ENCODE results near the gene SCGB1C1.
"Not testable (repeated sequence)": the region's sequence is repeated elsewhere in the genome, so short reads cannot be mapped to it uniquely, and the experiment has no call there.

Gene SCGB1C1

GRCh38 chr11:230431-230830 lies 37.6 kb downstream of the SCGB1C1 start:
- Histone ChIP-seq H3K36me3 (ENCODE audit: control insufficient read depth, insufficient read depth, low read length) (peaks cover 4% of the 10 kb centered on the region), H3K4me1 (ENCODE audit: control insufficient read depth, insufficient read depth, low read length, poor library complexity, severe bottlenecking) (peaks cover 3% of the 10 kb centered on the region), H3K27me3 (replicated peaks; ENCODE audit: control insufficient read depth, insufficient read depth, low read length, poor library complexity, severe bottlenecking) (no peaks in the 10 kb centered on the region), H3K27ac (ENCODE audit: insufficient read depth, low read length, poor library complexity, severe bottlenecking) (no peak overlapping the region), H3K4me3 (ENCODE audit: insufficient read depth, low read depth, low read length, poor library complexity, severe bottlenecking) (no peak overlapping the region), H3K9me3 (ENCODE audit: control insufficient read depth, low read length) (no peaks in the 10 kb centered on the region)
- DNase-seq = no peak

DNA sequence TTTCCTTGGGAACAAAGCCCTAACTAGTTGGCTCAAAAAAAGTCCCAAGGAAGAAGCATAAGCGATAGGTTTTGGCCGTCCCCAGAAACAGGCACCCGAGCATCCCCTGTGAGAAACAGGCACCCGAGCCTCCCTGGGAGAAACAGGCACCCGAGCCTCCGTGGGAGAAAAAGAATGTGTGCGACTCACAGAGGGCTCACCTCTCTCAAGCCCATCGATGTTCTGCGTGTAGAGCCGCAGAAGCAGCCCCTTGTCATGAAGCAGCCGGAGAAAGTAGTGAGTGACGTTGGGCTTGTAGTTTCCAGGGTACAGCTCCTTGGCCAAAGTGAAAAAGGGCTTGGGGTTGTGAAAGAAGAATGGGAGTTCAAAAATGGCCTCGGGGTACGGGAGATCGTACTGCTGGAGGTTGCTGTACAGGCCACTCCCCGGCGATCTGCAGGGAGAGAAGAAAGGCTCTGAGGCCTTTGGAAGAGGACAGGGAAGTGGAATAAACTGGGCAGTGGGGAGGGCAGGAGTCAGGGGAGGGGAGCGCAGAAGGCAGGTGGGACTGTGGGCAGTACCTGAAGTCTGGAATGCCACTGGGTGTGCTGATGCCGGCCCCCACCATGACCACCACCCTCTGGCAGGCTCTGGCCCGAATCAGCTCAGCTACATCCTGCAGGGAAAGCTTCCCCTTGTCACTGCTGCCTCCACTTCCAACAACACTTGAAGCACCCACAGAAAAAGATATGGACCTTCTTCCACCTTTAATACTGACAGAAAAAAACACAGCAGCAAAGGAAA lies 40.1 kb downstream of the SCGB1C1 start:
- H3K27me3 ChIP-seq (replicated peaks; ENCODE audit: control insufficient read depth, insufficient read depth, low read length, poor library complexity, severe bottlenecking) = no peaks in the 10 kb centered on the region
- H3K36me3 ChIP-seq (ENCODE audit: control insufficient read depth, insufficient read depth, low read length) = peaks cover 4% of the 10 kb centered on the region
- DNase-seq = no peak
- H3K4me3 ChIP-seq (ENCODE audit: insufficient read depth, low read depth, low read length, poor library complexity, severe bottlenecking) = no peak overlapping the region
- peaks cover 12% of the 10 kb centered on the region for H3K4me1 ChIP-seq (ENCODE audit: control insufficient read depth, insufficient read depth, low read length, poor library complexity, severe bottlenecking)
- no peaks in the 10 kb centered on the region for H3K9me3 ChIP-seq (ENCODE audit: control insufficient read depth, low read length)
- H3K27ac ChIP-seq (ENCODE audit: insufficient read depth, low read length, poor library complexity, severe bottlenecking) = no peak overlapping the region

DNA sequence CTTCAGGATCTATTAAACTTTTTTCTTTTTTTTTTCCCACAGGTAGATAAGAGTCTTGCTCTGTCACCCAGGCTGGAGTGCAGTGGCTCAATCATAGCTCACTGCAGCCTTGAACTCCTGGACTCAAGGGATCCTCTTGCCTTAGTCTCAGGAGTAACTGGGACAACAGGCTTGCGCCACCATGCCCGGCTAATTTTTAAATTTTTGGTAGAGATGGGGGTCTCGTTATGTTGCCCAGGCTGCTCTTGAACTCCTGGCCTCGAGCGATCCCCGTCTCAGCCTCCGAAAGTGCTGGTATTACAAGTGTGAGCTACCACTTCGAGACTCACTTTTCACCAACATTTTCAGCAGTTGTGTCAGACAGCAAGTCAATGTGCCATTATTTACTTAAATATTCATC lies 42.3 kb downstream of the SCGB1C1 start:
- DNase-seq = no peak
- Histone ChIP-seq H3K4me3 (ENCODE audit: insufficient read depth, low read depth, low read length, poor library complexity, severe bottlenecking) (no peak overlapping the region), H3K9me3 (ENCODE audit: control insufficient read depth, low read length) (no peaks in the 10 kb centered on the region), H3K4me1 (ENCODE audit: control insufficient read depth, insufficient read depth, low read length, poor library complexity, severe bottlenecking) (peaks cover 14% of the 10 kb centered on the region), H3K27ac (ENCODE audit: insufficient read depth, low read length, poor library complexity, severe bottlenecking) (peak overlapping the region; percentile 99), H3K36me3 (ENCODE audit: control insufficient read depth, insufficient read depth, low read length) (peaks cover 15% of the 10 kb centered on the region), H3K27me3 (replicated peaks; ENCODE audit: control insufficient read depth, insufficient read depth, low read length, poor library complexity, severe bottlenecking) (no peaks in the 10 kb centered on the region)

GRCh38 chr11:235609-235996 lies 42.7 kb downstream of the SCGB1C1 start:
- Histone ChIP-seq H3K9me3 (ENCODE audit: control insufficient read depth, low read length) (no peaks in the 10 kb centered on the region), H3K4me1 (ENCODE audit: control insufficient read depth, insufficient read depth, low read length, poor library complexity, severe bottlenecking) (peaks cover 14% of the 10 kb centered on the region), H3K27ac (ENCODE audit: insufficient read depth, low read length, poor library complexity, severe bottlenecking) (peak overlapping the region; percentile 99), H3K27me3 (replicated peaks; ENCODE audit: control insufficient read depth, insufficient read depth, low read length, poor library complexity, severe bottlenecking) (no peaks in the 10 kb centered on the region), H3K36me3 (ENCODE audit: control insufficient read depth, insufficient read depth, low read length) (peaks cover 19% of the 10 kb centered on the region), H3K4me3 (ENCODE audit: insufficient read depth, low read depth, low read length, poor library complexity, severe bottlenecking) (peak overlapping the region; percentile 81)
- DNase-seq = peak in 2 of 3 donors; percentile 50 to 52

DNA sequence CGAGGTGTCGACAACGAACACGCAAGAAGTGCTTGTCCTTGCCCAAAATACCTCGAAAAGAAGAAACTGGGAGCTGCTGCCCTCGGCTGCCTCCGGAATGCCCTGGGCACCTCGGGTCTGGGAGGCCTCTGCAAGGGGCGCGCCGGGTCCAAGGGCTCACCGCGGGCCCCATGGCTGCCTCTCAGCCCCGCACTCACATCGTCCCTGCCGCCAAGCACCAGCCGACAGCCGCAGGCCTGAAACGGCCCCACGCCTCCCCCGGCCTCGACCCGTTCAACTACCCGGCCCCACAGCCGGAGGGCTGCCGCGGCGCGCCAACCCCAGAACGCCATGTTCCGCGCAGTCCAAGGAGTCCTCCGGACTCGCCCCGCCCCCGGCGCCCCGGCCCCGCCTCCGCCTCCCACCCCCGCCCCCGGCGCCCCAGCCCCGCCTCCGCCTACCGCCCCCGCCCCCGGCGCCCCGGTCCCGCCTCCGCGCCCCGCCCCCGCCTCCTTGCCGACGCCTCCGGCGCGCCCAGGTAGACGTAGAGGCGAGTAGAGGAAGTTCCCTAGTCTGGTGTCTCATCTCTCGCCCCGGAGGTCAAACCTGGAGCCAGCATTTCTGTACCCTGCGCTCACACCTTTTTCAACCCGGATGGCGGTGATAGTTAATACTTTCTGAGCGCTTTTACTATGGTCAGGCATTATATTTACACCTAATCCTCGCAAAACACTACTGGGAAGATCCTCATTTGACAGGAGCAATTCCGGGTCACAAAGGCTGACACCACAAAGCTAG lies 43.3 kb downstream of the SCGB1C1 start, which contains the start of gene SIRT3:
Gene SIRT3, minus strand, starts transcription at position 346 of the 777 bp plus-strand sequence. Its CDS starts 14 bp downstream, at position 332.
- H3K4me3 ChIP-seq (ENCODE audit: insufficient read depth, low read depth, low read length, poor library complexity, severe bottlenecking) = peak within 1 kb of the TSS; percentile 89
- peaks cover 14% of the 10 kb centered on the region for H3K4me1 ChIP-seq (ENCODE audit: control insufficient read depth, insufficient read depth, low read length, poor library complexity, severe bottlenecking)
- peak; percentile 81 to 86 (median 84) for DNase-seq

GRCh38 chr11:236774-237767 lies 44.2 kb downstream of the SCGB1C1 start, which contains the start of gene PSMD13:
Gene PSMD13 (plus strand): TSS chr11:236976. CDS start chr11:237050, 74 bp downstream.
- H3K9me3 ChIP-seq (ENCODE audit: control insufficient read depth, low read length) = no peaks in the 10 kb centered on the region
- no peaks in the 10 kb centered on the region for H3K27me3 ChIP-seq (replicated peaks; ENCODE audit: control insufficient read depth, insufficient read depth, low read length, poor library complexity, severe bottlenecking)
- peaks cover 30% of the 10 kb centered on the region for H3K36me3 ChIP-seq (ENCODE audit: control insufficient read depth, insufficient read depth, low read length)
- H3K4me3 ChIP-seq (ENCODE audit: insufficient read depth, low read depth, low read length, poor library complexity, severe bottlenecking) = peak within 1 kb of the TSS; percentile 89
- H3K27ac ChIP-seq (ENCODE audit: insufficient read depth, low read length, poor library complexity, severe bottlenecking) = peak within 1 kb of the TSS; percentile 99
- H3K4me1 ChIP-seq (ENCODE audit: control insufficient read depth, insufficient read depth, low read length, poor library complexity, severe bottlenecking) = peaks cover 14% of the 10 kb centered on the region
- peak; percentile 76 to 82 (median 79) for DNase-seq

More for the DNA sequence above, 43.3 kb downstream of the SCGB1C1 start, which contains the start of gene SIRT3:
- Histone ChIP-seq H3K36me3 (ENCODE audit: control insufficient read depth, insufficient read depth, low read length) (peaks cover 23% of the 10 kb centered on the region), H3K27me3 (replicated peaks; ENCODE audit: control insufficient read depth, insufficient read depth, low read length, poor library complexity, severe bottlenecking) (no peaks in the 10 kb centered on the region), H3K9me3 (ENCODE audit: control insufficient read depth, low read length) (no peaks in the 10 kb centered on the region), H3K27ac (ENCODE audit: insufficient read depth, low read length, poor library complexity, severe bottlenecking) (peak within 1 kb of the TSS; percentile 99)

DNA sequence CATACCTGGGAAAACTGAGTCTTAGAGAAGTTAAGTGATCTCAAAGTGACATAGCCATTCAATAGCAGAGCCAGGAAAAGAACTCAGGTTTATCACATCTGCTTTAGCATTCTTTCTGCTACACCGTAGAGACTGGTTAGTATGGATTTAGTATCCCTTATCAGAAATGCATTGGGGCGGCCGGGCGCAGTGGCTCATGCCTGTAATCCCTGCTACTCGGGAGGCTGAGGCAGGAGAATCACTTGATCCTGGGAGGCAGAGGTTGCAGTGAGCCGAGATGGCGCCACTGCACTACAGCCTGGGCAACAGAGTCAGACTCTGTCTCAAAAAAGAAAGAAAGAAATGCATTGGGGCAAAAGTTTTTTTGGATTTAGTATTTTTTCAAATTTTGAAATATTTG lies 45.5 kb downstream of the SCGB1C1 start:
- DNase-seq = not testable (repeated sequence)

DNA sequence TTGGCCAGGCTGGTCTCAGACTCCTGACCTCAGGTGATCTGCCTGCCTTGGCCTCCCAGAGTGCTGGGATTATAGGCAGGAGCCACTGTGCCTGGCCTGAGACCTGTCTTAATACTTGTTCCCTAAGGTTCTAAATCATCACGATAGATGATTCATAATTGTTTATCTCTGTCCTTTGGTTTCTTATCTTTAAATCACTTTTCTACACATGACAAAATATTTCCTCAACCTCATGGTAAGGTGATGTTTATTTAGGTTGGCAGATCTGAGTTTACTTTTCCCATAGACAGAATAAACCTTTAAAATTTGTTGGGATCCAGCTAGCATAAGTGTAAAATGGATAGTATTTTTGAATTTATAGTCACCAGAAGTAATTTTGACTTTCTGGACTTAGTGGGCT lies 47.4 kb downstream of the SCGB1C1 start:
- Histone ChIP-seq H3K4me1 (ENCODE audit: control insufficient read depth, insufficient read depth, low read length, poor library complexity, severe bottlenecking) (peaks cover 12% of the 10 kb centered on the region), H3K27ac (ENCODE audit: insufficient read depth, low read length, poor library complexity, severe bottlenecking) (no peak overlapping the region), H3K36me3 (ENCODE audit: control insufficient read depth, insufficient read depth, low read length) (peaks cover 56% of the 10 kb centered on the region), H3K4me3 (ENCODE audit: insufficient read depth, low read depth, low read length, poor library complexity, severe bottlenecking) (no peak overlapping the region), H3K27me3 (replicated peaks; ENCODE audit: control insufficient read depth, insufficient read depth, low read length, poor library complexity, severe bottlenecking) (no peaks in the 10 kb centered on the region), H3K9me3 (ENCODE audit: control insufficient read depth, low read length) (no peaks in the 10 kb centered on the region)
- no peak for DNase-seq

More for the DNA sequence above, 45.5 kb downstream of the SCGB1C1 start:
- H3K27me3 ChIP-seq (replicated peaks; ENCODE audit: control insufficient read depth, insufficient read depth, low read length, poor library complexity, severe bottlenecking); H3K4me3 ChIP-seq (ENCODE audit: insufficient read depth, low read depth, low read length, poor library complexity, severe bottlenecking); H3K9me3 ChIP-seq (ENCODE audit: control insufficient read depth, low read length); H3K27ac ChIP-seq (ENCODE audit: insufficient read depth, low read length, poor library complexity, severe bottlenecking): not testable (repeated sequence)
- peaks cover 36% of the 10 kb centered on the region for H3K36me3 ChIP-seq (ENCODE audit: control insufficient read depth, insufficient read depth, low read length)
- peaks cover 14% of the 10 kb centered on the region for H3K4me1 ChIP-seq (ENCODE audit: control insufficient read depth, insufficient read depth, low read length, poor library complexity, severe bottlenecking)

DNA sequence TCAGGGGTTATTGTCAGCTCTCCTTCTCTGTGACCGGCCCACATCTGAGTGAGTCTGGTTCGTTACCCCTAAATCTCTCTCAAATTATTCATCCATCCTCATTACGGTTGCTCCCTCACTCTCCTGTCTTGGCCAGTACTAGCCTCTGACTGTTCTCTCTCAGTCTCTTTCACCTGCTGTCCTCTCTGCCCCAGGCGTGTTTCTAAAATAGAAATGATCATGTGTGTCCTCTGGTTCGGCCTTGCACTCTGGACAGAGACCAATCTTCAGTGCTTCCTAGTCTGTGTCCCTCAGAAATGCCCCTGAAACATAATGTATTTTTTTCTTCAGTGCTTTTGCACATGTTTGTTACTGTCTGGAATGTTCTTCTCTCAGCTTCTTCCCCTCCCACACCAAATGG lies 48.8 kb downstream of the SCGB1C1 start:
- Histone ChIP-seq H3K4me1 (ENCODE audit: control insufficient read depth, insufficient read depth, low read length, poor library complexity, severe bottlenecking) (peaks cover 9% of the 10 kb centered on the region), H3K27me3 (replicated peaks; ENCODE audit: control insufficient read depth, insufficient read depth, low read length, poor library complexity, severe bottlenecking) (no peaks in the 10 kb centered on the region), H3K4me3 (ENCODE audit: insufficient read depth, low read depth, low read length, poor library complexity, severe bottlenecking) (no peak overlapping the region), H3K36me3 (ENCODE audit: control insufficient read depth, insufficient read depth, low read length) (peaks cover 68% of the 10 kb centered on the region), H3K9me3 (ENCODE audit: control insufficient read depth, low read length) (no peaks in the 10 kb centered on the region), H3K27ac (ENCODE audit: insufficient read depth, low read length, poor library complexity, severe bottlenecking) (no peak overlapping the region)
- DNase-seq = no peak
